SK-MEL-5 (cell line): ENCODE data around the gene COL6A2. TPM values are rescaled to one million over a fixed set of nuclear protein-coding genes. Genes with fewer than 3 reads are reported as not detected.
A peak's percentile ranks its signal among the peaks of the same experiment; 100 is the strongest.

Experiments used
- DNase-seq: peaks from one replicate; pipeline ENCODE4 v3.0.0-alpha.2; 2016; ENCODE audit warnings: low read depth, low spot score
- in situ Hi-C: cut with HindIII; loops from 2 replicates; pipeline ENCODE4 v1.10.0; 2016; ENCODE audit warnings: low sequenced_read_pairs, high pct_unique_total_duplicates, low pct_unique_long_range_greater_than_20kb
- polyA plus RNA-seq, 2 experiments: library from polyadenylated mRNA; depleted of rRNA; stranded (reverse); fragments of >200 nt; gene quantifications; 2 replicates each; pipeline ENCODE4 v1.2.3, GENCODE V29; 2015
- total RNA-seq: library from RNA; depleted of rRNA; stranded (reverse); fragments of >200 nt; shearing (Covaris generic); gene quantifications from 2 replicates; pipeline ENCODE4 v1.2.3, GENCODE V29; 2014; rRNA removed

The COL6A2 gene
- 21.3 and 24.0 TPM in 2 replicates for total RNA-seq
- 30.3 and 36.8 TPM in 2 replicates for polyA plus RNA-seq (2015; cell fraction: cytosol; rRNA removed)
- polyA plus RNA-seq (2015; cell fraction: nucleus; rRNA removed): 63.6 and 64.5 TPM in 2 replicates

DNA sequence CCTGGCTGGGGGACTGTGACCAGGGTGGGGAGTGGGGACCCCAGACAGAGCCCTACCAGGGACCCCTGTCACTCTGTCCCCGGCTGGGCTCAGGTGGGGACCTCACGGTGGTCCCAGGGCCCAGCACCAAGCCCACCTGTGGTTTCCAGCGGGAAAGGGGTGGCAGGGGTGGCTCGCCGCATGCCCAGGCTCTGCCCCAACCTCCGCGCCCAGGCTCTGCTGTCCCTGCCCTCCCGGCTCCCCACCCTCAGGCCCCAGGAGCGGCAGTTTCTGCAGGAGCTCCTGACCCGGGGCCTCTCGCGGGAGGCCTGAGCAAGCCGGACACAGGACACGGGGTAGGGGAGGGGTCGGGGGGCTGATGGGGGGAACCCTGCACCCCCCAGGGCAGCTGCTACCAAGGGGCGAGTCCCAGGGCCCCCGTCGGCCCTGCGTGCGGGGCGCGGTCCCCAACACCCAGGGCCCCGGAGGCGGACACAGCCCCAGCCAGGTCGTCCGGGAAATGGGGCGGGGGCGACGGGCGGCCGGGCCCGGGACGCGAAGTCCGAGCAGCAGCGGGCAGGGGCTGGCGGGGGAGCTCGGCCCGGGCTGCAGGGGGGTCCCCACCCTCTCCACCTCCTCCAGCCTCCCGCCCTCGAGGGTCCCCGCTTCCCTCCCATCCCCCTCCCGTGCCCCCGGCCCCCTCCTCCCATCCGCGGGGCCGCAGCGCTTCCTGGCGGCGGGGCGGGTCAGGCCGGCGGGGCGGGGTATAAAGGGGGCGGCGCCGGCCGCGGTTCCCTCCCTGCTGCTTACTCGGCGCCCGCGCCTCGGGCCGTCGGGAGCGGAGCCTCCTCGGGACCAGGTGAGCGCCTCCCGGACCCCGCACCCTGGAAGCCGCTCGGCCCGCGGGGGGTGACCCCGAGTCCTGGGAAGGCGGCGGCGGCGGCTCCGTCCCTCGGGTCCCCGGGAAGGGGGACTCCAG lies at the start of gene COL6A2:
TSS of gene COL6A2 (plus strand) at position 777 of the 958 bp plus-strand sequence.
- peak; percentile 38 for DNase-seq
- in situ Hi-C loops: no loop called here

- DNase-seq: no peak
- in situ Hi-C loops: no loop called here
These were observed 48.7 kb upstream of the COL6A2 start for GRCh38 chr21:46048926-46049889.

DNA sequence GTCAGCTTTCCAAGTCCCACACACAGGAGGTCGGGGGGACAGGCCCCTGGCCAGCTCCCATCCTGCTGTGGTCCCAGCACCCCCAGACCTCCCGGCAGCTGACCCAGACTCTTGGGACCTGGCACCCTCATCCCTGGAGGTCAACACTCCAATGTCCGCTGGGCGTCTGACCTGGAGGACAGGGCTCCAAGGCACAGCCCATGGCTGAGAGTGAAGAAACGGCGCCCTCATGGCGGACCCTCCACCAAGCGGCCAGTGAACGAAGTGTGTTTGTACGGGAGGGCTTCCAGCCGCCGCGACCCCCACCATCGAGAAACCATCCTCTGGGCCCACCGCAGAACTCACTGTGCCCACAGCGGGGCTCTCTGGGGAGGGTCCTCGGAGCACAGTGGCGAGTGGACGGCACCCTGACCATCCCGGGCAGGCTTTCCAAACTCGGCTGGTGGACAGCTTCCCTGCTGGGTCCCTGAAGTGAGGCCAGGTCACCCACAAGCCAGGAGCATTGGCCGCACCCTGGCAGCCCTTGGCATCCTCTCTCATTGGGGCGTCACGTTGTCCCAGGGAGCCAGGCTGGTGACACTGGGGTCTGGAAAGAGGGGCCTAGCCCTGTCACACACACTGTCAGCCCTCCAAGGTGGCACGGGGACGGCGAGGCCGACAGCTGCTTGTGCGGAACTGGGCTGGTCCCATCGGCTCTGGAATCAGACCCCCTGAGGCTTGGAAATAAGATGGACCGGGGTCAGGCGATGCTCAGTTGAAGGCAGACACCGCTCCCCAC lies 47.8 kb upstream of the COL6A2 start:
- DNase-seq: no peak
- in situ Hi-C loops: no loop called here

DNA sequence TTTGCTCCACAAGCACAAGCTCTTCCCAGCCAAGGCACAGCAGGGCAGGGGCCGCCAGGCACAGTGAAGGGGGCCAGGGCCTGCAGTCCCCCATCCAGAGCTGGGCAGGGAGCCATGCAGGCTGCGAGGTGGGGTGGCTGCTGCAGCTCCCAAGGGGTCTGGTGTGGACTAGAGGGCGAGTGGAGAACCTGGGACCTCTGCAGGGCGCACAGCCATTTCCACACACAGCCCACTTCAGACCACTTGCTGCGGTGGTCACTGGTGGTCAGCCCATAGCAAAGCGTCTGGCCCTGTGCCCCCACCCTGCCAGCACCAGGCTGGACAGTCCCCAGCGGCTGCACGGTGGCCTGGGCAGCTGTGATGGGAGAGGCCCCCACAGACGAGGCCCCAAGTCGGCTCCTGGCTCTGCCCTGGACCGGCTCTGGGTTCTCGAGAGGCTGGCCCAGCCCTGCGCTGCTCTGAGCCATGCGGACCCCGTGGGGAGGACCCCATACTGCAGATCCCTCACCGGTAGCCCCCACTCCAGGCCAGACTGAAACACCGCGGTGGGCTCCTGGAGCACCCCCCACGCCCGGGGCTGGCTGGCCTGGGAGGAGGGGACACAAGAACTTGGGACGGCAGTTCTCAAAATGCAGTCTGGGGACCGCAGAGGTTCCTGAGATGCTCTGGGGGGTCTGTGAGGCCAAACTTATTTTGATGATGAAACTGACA lies 47.1 kb upstream of the COL6A2 start:
- in situ Hi-C loops: no loop called here
- DNase-seq: no peak

DNA sequence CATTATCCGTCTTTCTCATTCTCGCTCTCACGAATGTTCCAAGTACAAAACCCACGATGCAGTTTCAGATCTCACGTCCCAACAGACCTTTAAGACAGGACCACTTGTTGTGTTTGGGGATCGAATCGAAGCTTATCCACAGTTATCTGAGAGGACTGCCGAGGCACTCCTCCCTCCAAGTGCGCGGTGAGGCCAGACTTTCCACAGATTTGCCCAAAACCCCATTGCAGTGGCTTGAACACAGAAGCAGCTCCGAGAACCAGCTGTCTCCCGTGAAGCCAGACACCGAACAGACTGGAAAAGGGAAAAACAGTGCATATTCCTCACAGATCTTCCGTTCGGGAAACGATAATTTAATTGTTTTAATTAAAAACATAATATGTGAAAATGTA lies 46.5 kb upstream of the COL6A2 start:
- in situ Hi-C loops: no loop called here
- no peak for DNase-seq

- DNase-seq: no peak
- in situ Hi-C loops: no loop called here
These were observed 45.9 kb upstream of the COL6A2 start for GRCh38 chr21:46051821-46052675.

DNA sequence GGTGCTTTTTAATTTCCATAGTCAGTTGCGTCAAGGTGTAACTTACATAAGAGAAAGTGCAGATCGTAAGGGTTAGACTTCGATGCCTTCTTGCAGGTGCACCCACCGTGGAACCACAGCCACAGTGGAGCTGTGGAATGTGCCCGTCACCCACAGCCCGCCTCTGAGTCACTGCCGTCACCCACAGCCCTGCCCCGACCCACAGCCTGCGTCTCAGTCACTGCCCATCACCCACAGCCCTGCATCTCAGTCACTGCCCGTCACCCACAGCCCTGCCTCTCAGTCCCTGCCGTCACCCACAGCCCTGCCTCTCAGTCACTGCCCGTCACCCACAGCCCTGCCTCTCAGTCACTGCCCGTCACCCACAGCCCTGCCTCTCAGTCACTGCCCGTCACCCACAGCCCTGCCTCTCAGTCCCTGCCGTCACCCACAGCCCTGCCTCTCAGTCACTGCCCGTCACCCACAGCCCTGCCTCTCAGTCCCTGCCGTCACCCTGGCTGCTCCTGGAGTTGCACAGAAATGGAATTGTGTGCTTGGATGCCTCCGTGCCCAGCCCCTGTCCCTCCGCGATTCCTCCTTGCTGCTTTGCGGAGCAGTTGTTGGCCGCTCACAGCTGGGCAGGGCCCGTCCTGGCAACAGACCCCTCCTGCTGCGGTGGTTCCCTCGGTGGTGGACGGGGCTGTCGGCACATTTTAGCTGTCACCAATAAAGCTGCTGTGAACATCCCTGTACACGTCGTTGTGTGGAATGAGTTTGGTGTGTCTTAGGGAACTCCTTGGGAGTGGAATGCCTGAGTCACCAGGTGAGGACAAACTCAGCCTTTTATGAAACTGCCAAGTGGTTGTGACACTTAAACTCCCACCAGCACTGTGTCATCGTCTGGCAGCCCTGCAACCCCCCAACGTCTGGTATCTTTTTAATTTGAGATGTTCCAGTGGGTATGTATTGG lies 44.9 kb upstream of the COL6A2 start:
- in situ Hi-C loops: no loop called here
- no peak for DNase-seq

DNA sequence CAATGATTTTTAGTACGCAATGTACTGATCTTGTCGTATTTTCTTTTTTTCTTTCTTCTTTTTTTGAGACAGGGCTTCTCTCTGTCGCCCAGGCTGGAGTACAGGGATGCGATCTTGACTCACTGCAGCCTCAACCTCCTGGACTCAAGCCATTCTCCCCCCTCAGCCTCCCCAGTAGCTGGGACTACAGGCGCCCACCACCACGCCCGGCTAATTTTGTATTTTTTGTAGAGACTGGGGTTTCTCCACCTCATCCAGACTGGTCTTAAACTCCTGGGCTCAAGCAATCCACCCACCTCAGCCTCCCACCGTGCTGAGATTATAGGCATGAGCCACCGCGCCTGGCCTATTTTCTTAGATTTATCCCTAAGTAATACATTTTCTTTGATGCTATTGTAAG lies 43.9 kb upstream of the COL6A2 start:
- in situ Hi-C loops: no loop called here
- no peak for DNase-seq

GRCh38 chr21:46054451-46054881 lies 43.4 kb upstream of the COL6A2 start:
- in situ Hi-C loops: no loop called here
- no peak for DNase-seq

- in situ Hi-C loops: no loop called here
- no peak for DNase-seq
These were observed 42.0 kb upstream of the COL6A2 start for GRCh38 chr21:46055863-46056281.

GRCh38 chr21:46056450-46056903 lies 41.4 kb upstream of the COL6A2 start:
- DNase-seq: no peak
- in situ Hi-C loops: no loop called here

- in situ Hi-C loops: no loop called here
- no peak for DNase-seq
These were observed 40.7 kb upstream of the COL6A2 start for GRCh38 chr21:46057111-46057709.

DNA sequence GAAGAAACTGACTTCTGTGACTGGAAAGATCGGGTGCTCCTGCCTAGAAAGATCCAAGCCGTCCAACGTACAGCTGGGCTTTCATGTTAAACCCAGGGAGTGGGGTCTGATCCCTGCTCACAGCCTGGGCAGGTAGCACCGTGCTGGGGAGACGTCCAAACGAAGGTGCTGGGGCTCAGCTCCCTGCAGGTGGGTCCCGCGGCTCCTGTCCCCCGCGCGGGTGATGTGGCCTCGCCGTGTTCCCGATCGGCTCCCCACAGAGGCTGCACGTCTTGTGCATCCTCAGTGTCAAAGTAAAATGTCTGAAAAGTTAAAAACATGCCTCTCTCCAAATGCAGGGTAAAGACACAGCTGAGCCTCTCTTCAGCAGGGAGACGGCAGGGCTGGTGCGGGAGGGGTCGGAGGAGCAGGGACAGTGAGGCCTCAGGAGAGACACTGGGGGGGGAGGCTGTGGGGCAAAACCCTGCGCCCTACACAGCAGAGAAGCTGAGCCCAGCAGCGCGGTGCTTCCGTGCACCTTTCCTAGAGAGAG lies 40.1 kb upstream of the COL6A2 start:
- no peak for DNase-seq
- in situ Hi-C loops: no loop called here

DNA sequence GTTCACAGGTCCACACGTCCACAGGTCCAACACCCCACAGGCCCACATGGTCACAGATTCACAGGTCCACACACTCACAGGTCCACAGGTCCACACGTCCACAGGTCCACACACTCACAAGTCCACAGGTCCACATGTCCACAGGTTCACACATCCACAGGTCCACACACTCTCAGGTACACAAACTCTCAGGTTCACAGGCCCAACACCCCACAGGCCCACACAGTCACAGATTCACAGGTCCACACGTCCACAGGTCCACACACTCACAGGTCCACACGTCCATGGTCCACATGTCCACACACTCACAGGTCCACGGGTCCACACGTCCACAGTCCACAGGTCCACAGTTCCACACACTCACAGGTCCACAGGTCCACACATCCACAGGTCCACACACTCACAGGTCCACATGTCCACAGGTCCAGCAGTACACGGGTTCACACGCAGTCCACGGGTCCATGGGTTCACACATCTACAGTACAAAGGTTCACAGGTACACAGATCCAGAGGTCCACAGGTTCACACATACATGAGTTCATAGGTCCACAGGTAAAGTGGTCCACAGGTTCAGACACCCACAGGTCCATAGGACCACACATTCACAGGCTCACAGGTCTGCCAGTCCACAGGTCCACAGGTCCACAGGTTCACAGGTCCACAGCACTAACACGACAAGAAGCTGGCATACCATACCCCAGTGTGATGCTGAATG lies 39.3 kb upstream of the COL6A2 start:
- in situ Hi-C loops: no loop called here
- no peak for DNase-seq
